ENCODE measurements around the gene PLXNA4.
A peak's percentile ranks its signal among the peaks of the same experiment; 100 is the strongest.

Gene PLXNA4

GRCh38 chr7:132443761-132444520 is 132.3 kb downstream of the PLXNA4 start:
- no peak for DNase-seq

GRCh38 chr7:132441935-132442334 is 134.3 kb downstream of the PLXNA4 start:
- DNase-seq = no peak

- no peak for DNase-seq
Observed at GRCh38 chr7:132440151-132440550, 136.1 kb downstream of the PLXNA4 start.

- DNase-seq = no peak
Observed at GRCh38 chr7:132438926-132439325, 137.3 kb downstream of the PLXNA4 start.

GRCh38 chr7:132437730-132438129 is 138.5 kb downstream of the PLXNA4 start:
- DNase-seq = no peak

- DNase-seq = no peak
Observed at GRCh38 chr7:132436121-132436520, 140.1 kb downstream of the PLXNA4 start.

GRCh38 chr7:132435016-132435990 is 141.0 kb downstream of the PLXNA4 start:
- peak in 2 of 56 donors; percentile 23 for DNase-seq

GRCh38 chr7:132434041-132434440 is 142.2 kb downstream of the PLXNA4 start:
- no peak for DNase-seq

GRCh38 chr7:132433301-132433700 is 143.0 kb downstream of the PLXNA4 start:
- no peak for DNase-seq

- DNase-seq = no peak
Observed at GRCh38 chr7:132430861-132431822, 145.1 kb downstream of the PLXNA4 start.

GRCh38 chr7:132430041-132430855 is 146.0 kb downstream of the PLXNA4 start:
- DNase-seq = no peak

GRCh38 chr7:132429181-132429580 is 147.1 kb downstream of the PLXNA4 start:
- no peak for DNase-seq

GRCh38 chr7:132428247-132428919 is 147.9 kb downstream of the PLXNA4 start:
- peak in 1 of 56 donors; percentile 9 for DNase-seq

- DNase-seq = no peak
Observed at GRCh38 chr7:132425942-132426341, 150.3 kb downstream of the PLXNA4 start.

GRCh38 chr7:132424821-132425724 is 151.2 kb downstream of the PLXNA4 start:
- DNase-seq = peak in 13 of 56 donors; percentile 8 to 35 (median 22)

GRCh38 chr7:132424277-132424676 is 152.0 kb downstream of the PLXNA4 start:
- no peak for DNase-seq

GRCh38 chr7:132423594-132424200 is 152.6 kb downstream of the PLXNA4 start:
- no peak for DNase-seq
